ENCODE measurements around the gene AGBL1.
"Not testable (repeated sequence)": the region's sequence is repeated elsewhere in the genome, so short reads cannot be mapped to it uniquely, and the experiment has no call there.

Gene AGBL1

DNA sequence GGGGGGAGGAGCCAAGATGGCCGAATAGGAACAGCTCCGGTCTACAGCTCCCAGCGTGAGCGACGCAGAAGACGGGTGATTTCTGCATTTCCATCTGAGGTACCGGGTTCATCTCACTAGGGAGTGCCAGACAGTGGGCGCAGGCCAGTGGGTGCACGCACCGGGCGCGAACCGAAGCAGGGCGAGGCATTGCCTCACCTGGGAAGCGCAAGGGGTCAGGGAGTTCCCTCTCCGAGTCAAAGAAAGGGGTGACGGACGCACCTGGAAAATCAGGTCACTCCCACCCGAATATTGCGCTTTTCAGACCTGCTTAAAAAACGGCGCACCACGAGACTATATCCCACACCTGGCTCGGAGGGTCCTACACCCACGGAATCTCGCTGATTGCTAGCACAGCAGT lies 448.4 kb downstream of the AGBL1 start:
- not testable (repeated sequence) for DNase-seq

DNA sequence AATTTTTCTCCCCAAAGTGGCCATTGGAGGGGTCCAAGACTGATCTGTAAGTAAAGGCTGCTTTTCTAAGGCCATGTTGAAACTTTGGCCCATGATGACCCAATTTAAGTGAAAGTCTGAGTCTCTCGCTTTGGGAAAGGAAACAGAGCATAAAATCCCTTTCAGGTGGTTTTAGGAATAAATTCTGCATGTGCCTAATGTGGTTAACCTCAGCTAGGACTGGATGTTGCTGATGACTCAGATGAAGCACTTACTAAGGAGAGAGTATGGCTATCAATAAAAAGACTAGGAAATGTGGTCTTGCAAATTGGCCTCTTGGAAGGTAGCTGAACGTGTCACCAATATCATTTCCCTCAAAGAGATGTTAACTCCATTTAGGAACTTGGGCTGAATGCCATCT lies 458.5 kb downstream of the AGBL1 start:
- no peak for DNase-seq

- DNase-seq: no peak
Observed at GRCh38 chr15:86540840-86541467, 461.3 kb downstream of the AGBL1 start.

DNA sequence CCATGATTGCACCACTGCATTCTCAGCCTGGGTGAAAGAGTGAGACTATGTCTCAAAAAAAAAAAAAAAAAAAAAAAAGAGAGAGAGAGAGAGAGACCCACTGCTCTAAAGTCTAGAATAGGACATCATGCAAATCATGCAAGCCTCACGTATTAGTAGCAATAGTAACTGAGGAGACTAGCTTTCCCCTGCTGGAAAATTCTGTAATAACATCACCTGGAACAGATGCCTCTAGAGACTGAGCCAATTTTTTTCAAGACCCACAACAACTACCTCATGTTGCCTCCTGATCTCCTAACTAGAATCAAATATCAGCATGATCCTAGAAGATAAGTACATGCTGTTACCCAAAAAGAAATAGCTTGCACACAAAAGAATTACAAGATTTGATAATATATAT lies 461.9 kb downstream of the AGBL1 start:
- DNase-seq: no peak

DNA sequence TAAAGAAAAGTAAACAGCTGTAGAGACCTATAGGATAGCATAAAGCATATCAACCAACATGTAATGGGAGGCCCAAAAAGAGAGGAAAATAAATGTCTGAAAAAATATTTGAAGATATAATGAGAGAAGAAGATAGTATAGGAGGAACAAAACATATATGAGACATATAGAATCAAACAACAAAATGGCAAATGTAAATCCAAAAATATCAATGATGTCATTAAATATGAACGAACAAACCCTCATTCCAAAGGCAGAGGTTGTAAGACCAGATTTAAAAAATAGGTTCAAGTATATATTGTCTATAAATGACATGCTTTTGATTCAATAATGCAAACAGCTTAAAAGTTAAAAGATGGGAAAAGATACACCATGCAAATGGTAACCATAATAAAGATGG lies 470.4 kb downstream of the AGBL1 start:
- DNase-seq: no peak

GRCh38 chr15:86553108-86553507 lies 473.4 kb downstream of the AGBL1 start:
- no peak for DNase-seq

- DNase-seq: no peak
Observed at GRCh38 chr15:86555098-86555497, 475.4 kb downstream of the AGBL1 start.

- DNase-seq: no peak
Observed at GRCh38 chr15:86555939-86556338, 476.3 kb downstream of the AGBL1 start.

GRCh38 chr15:86556396-86557017 lies 476.8 kb downstream of the AGBL1 start:
- no peak for DNase-seq

GRCh38 chr15:86557018-86557550 lies 477.4 kb downstream of the AGBL1 start:
- DNase-seq: no peak

DNA sequence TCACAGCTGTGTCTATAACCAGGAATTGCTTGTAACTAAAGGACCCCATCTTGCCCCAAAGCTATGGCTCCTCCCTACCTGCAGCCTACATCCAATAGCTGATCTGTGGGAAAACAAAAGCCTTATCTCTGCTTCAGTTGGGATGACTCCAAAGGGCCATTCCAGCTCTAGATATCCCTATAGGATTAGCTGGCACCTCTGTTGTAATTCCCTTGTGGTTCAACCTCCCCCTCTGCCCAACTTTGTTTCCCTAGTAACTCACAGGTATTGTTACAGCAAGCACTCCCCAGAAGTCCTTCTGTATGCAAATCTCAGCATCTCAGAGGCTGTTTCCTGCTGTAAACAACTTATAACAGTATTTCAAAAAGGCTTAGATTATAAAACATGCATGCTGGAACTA lies 478.6 kb downstream of the AGBL1 start:
- no peak for DNase-seq

DNA sequence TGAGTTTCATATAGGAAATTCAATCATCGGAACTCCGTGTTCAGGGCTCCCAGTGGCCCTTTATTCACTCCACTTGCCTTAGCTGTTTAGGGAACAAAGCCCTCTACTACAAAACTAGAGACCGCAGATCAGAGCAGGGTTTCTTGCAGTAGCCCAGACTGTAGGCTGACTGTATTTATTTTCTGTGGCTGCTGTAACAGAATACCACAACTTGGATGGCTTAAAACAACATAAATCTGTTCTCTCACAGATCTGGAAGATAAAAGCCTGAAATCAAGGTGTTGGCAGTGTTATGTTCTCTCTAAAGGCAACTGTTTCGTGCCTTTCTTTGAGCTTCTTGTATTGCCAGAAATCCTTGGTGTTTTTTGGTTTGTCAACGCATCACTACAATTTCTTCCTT lies 479.0 kb downstream of the AGBL1 start:
- no peak for DNase-seq

- DNase-seq: no peak
Observed at GRCh38 chr15:86568378-86568777, 488.7 kb downstream of the AGBL1 start.

GRCh38 chr15:86570738-86571137 lies 491.1 kb downstream of the AGBL1 start:
- no peak for DNase-seq

- no peak for DNase-seq
Observed at GRCh38 chr15:86571873-86572272, 492.2 kb downstream of the AGBL1 start.

DNA sequence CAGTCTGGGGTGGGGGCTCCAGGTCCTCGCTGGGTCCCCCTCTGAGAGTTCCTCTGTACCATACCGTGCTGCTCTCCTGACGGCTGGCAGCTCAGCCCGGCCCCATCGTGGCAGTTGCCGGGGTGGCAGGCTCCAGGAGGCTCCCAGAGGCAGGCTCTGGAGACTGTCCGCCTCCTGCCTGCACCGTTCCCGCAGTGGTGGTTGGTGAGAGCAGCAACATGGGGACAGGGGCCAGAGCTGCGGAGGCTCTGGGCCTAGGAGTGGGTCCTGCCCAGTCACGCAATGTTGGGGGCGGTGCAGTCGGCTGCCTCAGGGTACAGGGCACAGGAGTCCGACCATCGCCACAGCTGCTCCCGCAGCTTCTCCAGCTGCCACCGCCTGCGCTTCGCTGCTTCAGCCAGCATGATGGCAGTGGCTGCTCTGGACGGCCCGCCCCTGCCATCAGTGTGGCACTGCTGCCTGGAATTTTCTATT lies 492.7 kb downstream of the AGBL1 start:
- DNase-seq: no peak

- no peak for DNase-seq
Observed at GRCh38 chr15:86573476-86573875, 493.8 kb downstream of the AGBL1 start.

DNA sequence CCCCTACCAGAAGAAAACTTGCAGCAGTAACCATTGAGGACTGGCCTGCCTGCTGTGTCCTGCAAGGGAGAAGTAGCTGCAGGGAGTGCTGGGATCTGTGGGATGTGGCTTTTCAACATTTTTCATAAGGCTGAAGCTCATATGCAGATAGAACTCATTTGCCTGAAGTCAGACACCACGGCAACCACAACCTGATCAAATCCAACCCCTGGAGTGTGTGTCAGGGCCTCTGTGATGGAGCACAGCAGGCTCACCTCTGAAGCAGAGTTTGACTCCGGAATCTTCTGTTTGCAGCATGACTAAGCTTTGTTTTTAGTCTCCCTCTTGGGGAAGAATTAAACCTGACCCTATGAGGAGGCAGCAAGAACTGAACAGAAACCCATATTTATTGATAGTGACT lies 508.7 kb downstream of the AGBL1 start:
- DNase-seq: peak in 1 of 5 experiments; percentile 41

- DNase-seq: no peak
Observed at GRCh38 chr15:86590461-86590860, 510.8 kb downstream of the AGBL1 start.

DNA sequence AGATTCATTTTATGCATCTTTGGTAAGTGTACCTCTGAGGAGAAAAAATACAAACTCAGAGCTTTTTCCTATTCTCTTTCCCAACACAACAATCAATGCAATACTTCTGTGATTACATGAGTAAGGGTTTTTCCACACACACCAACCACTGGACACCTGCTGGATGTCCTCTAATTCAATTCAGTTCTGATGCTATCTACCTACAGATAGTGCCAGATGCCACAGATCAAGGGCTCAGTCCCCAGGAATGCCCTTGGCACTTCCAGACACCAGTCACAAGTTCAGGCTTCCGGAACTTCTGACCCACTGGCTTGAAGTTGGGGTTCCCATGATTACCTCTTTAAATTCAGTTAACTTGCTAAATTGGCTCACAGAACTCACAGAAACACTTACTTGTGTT lies 511.5 kb downstream of the AGBL1 start:
- DNase-seq: no peak

DNA sequence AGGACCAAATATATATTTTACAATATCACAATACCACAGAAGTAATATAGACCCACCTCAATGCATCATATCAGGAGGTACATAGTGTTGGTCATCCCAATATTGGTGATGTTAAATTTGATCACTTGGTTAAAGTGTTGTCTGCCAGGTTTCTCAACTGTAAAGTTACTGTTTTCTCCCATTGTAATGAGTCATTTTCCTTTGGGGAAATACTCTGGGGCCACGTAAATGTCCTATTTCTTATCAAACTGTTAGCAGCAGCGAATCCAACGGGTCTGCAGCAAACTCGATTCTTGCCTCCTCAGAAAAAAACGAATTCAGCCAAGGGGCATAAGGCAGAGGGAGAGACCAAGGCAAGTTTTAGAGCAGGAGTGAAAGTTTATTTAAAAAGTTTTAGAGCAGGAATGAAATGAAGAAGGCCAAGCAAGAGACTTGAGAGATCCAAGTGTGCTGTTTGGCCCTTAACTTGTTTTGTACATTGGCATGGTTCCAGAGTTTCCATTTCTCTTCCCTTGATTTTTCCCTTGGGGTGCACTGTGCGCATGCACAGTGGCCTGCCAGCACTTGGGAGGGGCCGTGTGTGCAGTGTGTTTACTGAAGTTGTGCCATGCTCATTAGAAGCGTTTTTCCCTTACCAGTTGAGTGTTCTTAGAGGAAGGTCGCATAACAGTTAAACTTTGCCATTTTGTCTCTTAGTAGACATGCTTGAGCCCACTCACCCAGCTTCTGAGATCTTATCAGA lies 512.5 kb downstream of the AGBL1 start:
- no peak for DNase-seq

- no peak for DNase-seq
Observed at GRCh38 chr15:86595741-86596140, 516.1 kb downstream of the AGBL1 start.

GRCh38 chr15:86603466-86603865 lies 523.8 kb downstream of the AGBL1 start:
- DNase-seq: no peak

Measured in T-helper 2 cell (primary cell).